Esophagus muscularis mucosa (tissue), 4 donors: Measurements from ENCODE around the gene C2CD4C. TPM values are rescaled to one million over a fixed set of nuclear protein-coding genes. Genes with fewer than 3 reads are reported as not detected.
"Not testable (repeated sequence)": the region's sequence is repeated elsewhere in the genome, so short reads cannot be mapped to it uniquely, and the experiment has no call there.

Experiments used
- DNase-seq: peaks from one replicate; pipeline ENCODE4 v3.0.0-alpha.2; 2017; ENCODE audit errors: extremely low spot score
- H3K27ac ChIP-seq, 4 donors: fragments of 200-600 bp; sonication (generic); replicated peaks in 1 of 4; 1 replicate in 3 of 4; 2 replicates in 1 of 4; pipeline ENCODE4 v1.5.1; 2016 to 2019; ENCODE audit warnings: mild to moderate bottlenecking in 1 of 4
- H3K27me3 ChIP-seq, 4 donors: fragments of 200-600 bp; sonication (generic); one replicate each; pipeline versions ENCODE4 v1.5.1 to v1.6.0; 2016 to 2019
- H3K36me3 ChIP-seq, 4 donors: fragments of 200-600 bp; sonication (generic); one replicate each; pipeline ENCODE4 v1.5.1; 2016 to 2019
- H3K4me1 ChIP-seq, 4 donors: fragments of 200-600 bp; sonication (generic); one replicate each; pipeline ENCODE4 v1.5.1; 2016 to 2019
- H3K4me3 ChIP-seq, 4 donors: fragments of 200-600 bp; sonication (generic); 1 replicate in 2 of 4; 2 replicates in 2 of 4; pipeline ENCODE4 v1.5.1; 2016 to 2019; ENCODE audit warnings: mild to moderate bottlenecking in 4 of 4, moderate library complexity in 1 of 4
- H3K9me3 ChIP-seq, 4 donors: fragments of 200-600 bp; sonication (generic); 1 replicate in 3 of 4; 2 replicates in 1 of 4; pipeline ENCODE4 v1.5.1; 2016 to 2019
- CTCF ChIP-seq, 3 experiments: fragments of 200-600 bp in 2 of 3; fragments of 450-650 bp in 1 of 3; sonication (generic) in 2 of 3; IDR thresholded peaks; one replicate each; pipeline ENCODE4 v1.5.1; 2017 to 2019; ENCODE audit warnings: antibody characterized with exemption in 3 of 3, mild to moderate bottlenecking in 2 of 3, moderate library complexity in 1 of 3
- EP300 ChIP-seq: sonication (generic); formaldehyde crosslinking; IDR thresholded peaks from one replicate; pipeline ENCODE4 v1.6.1; 2017; ENCODE audit warnings: antibody characterized with exemption
- POLR2A ChIP-seq: fragments of 450-650 bp; IDR thresholded peaks from one replicate; pipeline ENCODE4 v1.6.1; 2017; ENCODE audit warnings: antibody characterized with exemption, moderate library complexity, mild to moderate bottlenecking, low read depth
- POLR2AphosphoS5 ChIP-seq, 2 donors: sonication (generic); formaldehyde crosslinking; IDR thresholded peaks; one replicate each; pipeline ENCODE4 v1.6.1; 2017; ENCODE audit warnings: antibody characterized with exemption in 2 of 2
- WGBS: methylation state at CpG from one replicate; pipeline ENCODE4 v1.1.5; 2018; 5-methylcytosine and 5-hydroxymethylcytosine counted together
- intact Hi-C: fragments of 100-400 bp; cut with DNase I; formaldehyde crosslinking; loops from one replicate; pipeline ENCODE4 v1.15.1; 2023
- small RNA-seq, 3 donors: library from RNA; depleted of rRNA; stranded (forward); fragments of <200 nt; gene quantifications; one replicate each; pipeline ENCODE3, GENCODE V24; 2016
- total RNA-seq, 4 donors: library from RNA; depleted of rRNA; stranded (reverse); fragments of >200 nt; gene quantifications; one replicate each; pipeline versions ENCODE4 v1.1.0 to v1.2.1, GENCODE V29; 2016

C2CD4C gene
- total RNA-seq, 4 donors from 2014 or later, result 0.46 to 3.7 (median 1.7) TPM

- no peak for DNase-seq
- no peaks in the 10 kb centered on the region for H3K9me3 ChIP-seq
- intact Hi-C loops, result no loop called here
- no peak overlapping the region for H3K27ac ChIP-seq
- H3K4me1 ChIP-seq, result no peaks in the 10 kb centered on the region
- no peaks in the 10 kb centered on the region for H3K36me3 ChIP-seq
- no peak overlapping the region for H3K4me3 ChIP-seq
- 81% methylated on average over 11 of the region's 11 CpGs for WGBS
- H3K27me3 ChIP-seq, result peaks cover 0 to 59% (median 0%) of the 10 kb centered on the region in 4 donors
- TF ChIP-seq EP300 (no peak), POLR2A (no peak), CTCF (IDR thresholded peaks at IDR 0.05) (no peak), POLR2AphosphoS5 (IDR thresholded peaks at IDR 0.05) (no peak)
These were observed 46.3 kb downstream of the C2CD4C start for GRCh38 chr19:362683-363082.

DNA sequence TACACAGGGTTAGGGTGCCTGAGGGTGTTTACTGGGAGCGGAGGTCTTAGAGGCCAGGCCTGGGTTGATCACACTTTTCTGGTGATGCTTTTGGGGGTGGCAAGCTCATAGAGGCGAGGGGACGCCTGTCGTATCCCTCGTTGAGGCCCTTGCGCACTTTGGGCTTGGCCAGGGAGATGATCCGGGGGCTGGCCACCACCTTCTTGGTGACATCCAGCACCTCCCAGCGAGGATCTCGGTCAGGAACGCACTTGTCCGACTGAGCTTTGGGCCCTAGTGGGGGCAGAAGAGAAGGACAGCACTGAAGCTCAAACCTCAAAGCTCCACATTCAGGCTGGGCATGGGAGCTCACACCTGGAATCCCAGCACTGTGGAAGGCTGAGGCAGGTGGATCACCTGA lies 46.8 kb downstream of the C2CD4C start:
- Histone ChIP-seq H3K27me3 (peaks cover 0 to 56% (median 0%) of the 10 kb centered on the region in 4 donors), H3K27ac (no peak overlapping the region), H3K36me3 (no peaks in the 10 kb centered on the region), H3K4me1 (no peaks in the 10 kb centered on the region), H3K4me3 (no peak overlapping the region), H3K9me3 (no peaks in the 10 kb centered on the region)
- TF ChIP-seq EP300 (no peak), POLR2A (no peak), POLR2AphosphoS5 (IDR thresholded peaks at IDR 0.05) (no peak), CTCF (IDR thresholded peaks at IDR 0.05) (no peak)
- intact Hi-C loops, result no loop called here
- WGBS, result 85% methylated on average over 10 of the region's 11 CpGs
- DNase-seq, result no peak

- 80% methylated on average over 1 of the region's 2 CpGs for WGBS
- H3K4me3 ChIP-seq, result no peak overlapping the region
- H3K4me1 ChIP-seq, result no peaks in the 10 kb centered on the region
- peaks cover 0 to 8% (median 4%) of the 10 kb centered on the region in 4 donors for H3K9me3 ChIP-seq
- DNase-seq, result no peak
- H3K27ac ChIP-seq, result no peak overlapping the region
- TF ChIP-seq POLR2AphosphoS5 (IDR thresholded peaks at IDR 0.05) (no peak), CTCF (IDR thresholded peaks at IDR 0.05) (no peak), EP300 (no peak), POLR2A (no peak)
- peaks cover 0 to 45% (median 0%) of the 10 kb centered on the region in 4 donors for H3K27me3 ChIP-seq
- intact Hi-C loops, result no loop called here
- no peaks in the 10 kb centered on the region for H3K36me3 ChIP-seq
These were observed 49.4 kb downstream of the C2CD4C start for GRCh38 chr19:359653-359925.

- WGBS, result 89% methylated on average over 15 of the region's 15 CpGs
- DNase-seq, H3K4me1 ChIP-seq, H3K36me3 ChIP-seq, H3K27ac ChIP-seq, H3K4me3 ChIP-seq, intact Hi-C loops: not testable (repeated sequence)
- H3K9me3 ChIP-seq, result peaks cover 0 to 29% (median 23%) of the 10 kb centered on the region in 4 donors
- H3K27me3 ChIP-seq, result peaks cover 0 to 24% (median 0%) of the 10 kb centered on the region in 4 donors
These were observed 53.4 kb downstream of the C2CD4C start for GRCh38 chr19:355536-355935.

Small RNAs within 50 kb of the gene (small RNA-seq; reads per million reads assigned to genes)
- 0 reads per million in 3 donors for gene RNA5SP462

Other genes starting within 250 kb of the C2CD4C start
- gene PLPP2, start 117.7 kb downstream of the C2CD4C start, total RNA-seq, result 1 to 10 TPM; 2.1 to 9.1 (median 5.0) TPM
- gene MIER2, start 64.4 kb downstream of the C2CD4C start, total RNA-seq, result 10 to 100 TPM; 11.6 to 26.4 (median 18.9) TPM
- 10 to 100 TPM; 11.2 to 35.6 (median 18.7) TPM for gene SHC2, start 51.9 kb upstream of the C2CD4C start, total RNA-seq
- under 1 TPM in 2 of 4 donors, not detected in 2; 0.17 to 0.42 TPM for gene MADCAM1, start 87.3 kb upstream of the C2CD4C start, total RNA-seq
- 10 to 100 TPM; 61.7 to 86.6 (median 64.4) TPM for gene TPGS1, start 98.3 kb upstream of the C2CD4C start, total RNA-seq
- 100 to 1,000 TPM in 1 of 4 donors, 10 to 100 TPM in 3; 62.5 to 100 (median 76.2) TPM for gene CDC34, start 122.6 kb upstream of the C2CD4C start, total RNA-seq
- under 1 TPM in 2 of 4 donors, not detected in 2; 0.50 to 0.58 TPM for gene GZMM, start 134.9 kb upstream of the C2CD4C start, total RNA-seq
- gene BSG, start 163.4 kb upstream of the C2CD4C start, total RNA-seq, result 100 to 1,000 TPM; 304 to 416 (median 362) TPM
- under 1 TPM; 0.19 to 0.50 (median 0.41) TPM for gene HCN2, start 180.7 kb upstream of the C2CD4C start, total RNA-seq
- 10 to 100 TPM; 20.8 to 40.7 (median 30.4) TPM for gene POLRMT, start 224.4 kb upstream of the C2CD4C start, total RNA-seq
- 1 to 10 TPM in 2 of 4 donors, under 1 TPM in 2; 0.50 to 2.1 (median 1.4) TPM for gene FGF22, start 230.7 kb upstream of the C2CD4C start, total RNA-seq